Fibroblast of the aortic adventitia (primary cell): ENCODE measurements around the gene ACOT8. TPM values are rescaled to one million over a fixed set of nuclear protein-coding genes. Genes with fewer than 3 reads are reported as not detected.

Source experiments
- DNase-seq: peaks from one replicate; pipeline ENCODE4 v3.0.0-alpha.2; 2010; ENCODE audit warnings: low read depth
- H3K4me3 ChIP-seq: 2 replicates; pipeline ENCODE4 v1.5.1; 2011; ENCODE audit warnings: low read depth, mild to moderate bottlenecking, control low read depth, low read length, moderate library complexity
- total RNA-seq: library from RNA; depleted of rRNA; stranded (reverse); fragments of >200 nt; gene quantifications from 2 replicates; pipeline ENCODE4 v1.2.3, GENCODE V29; 2012; ENCODE audit warnings: low replicate concordance
- TF ChIP-seq, protein P1 (sequence below): IDR thresholded peaks from 2 replicates; pipeline ENCODE4 v1.5.1; 2011; ENCODE audit warnings: mild to moderate bottlenecking, low read length, control low read depth, inconsistent platforms; ENCODE audit not compliant: insufficient read depth

ACOT8 gene
- total RNA-seq, 1 donor = 25.8 TPM

DNA sequence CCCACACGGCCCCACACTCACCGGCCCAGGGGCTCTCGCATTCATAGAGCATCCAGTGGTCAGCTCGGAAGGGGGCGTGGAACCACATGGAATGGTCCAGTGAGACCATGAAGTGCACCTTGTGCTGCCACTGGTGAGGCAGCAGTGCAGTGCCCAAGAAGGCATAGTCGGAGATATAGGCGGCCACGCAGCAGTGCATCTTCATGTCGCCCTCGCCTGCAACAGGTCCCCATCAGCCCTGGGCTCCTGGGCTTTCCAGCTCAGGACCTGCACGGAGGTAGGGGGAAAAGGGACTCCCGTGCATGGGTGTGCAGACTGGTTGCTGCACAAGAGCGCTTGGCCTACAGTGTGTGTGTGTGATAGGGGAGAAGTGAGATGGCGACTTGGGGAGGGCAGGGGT is 13.7 kb downstream of the ACOT8 start:
- no peak overlapping the region for H3K4me3 ChIP-seq
- no peak for DNase-seq
- TF ChIP-seq, protein P1, sequence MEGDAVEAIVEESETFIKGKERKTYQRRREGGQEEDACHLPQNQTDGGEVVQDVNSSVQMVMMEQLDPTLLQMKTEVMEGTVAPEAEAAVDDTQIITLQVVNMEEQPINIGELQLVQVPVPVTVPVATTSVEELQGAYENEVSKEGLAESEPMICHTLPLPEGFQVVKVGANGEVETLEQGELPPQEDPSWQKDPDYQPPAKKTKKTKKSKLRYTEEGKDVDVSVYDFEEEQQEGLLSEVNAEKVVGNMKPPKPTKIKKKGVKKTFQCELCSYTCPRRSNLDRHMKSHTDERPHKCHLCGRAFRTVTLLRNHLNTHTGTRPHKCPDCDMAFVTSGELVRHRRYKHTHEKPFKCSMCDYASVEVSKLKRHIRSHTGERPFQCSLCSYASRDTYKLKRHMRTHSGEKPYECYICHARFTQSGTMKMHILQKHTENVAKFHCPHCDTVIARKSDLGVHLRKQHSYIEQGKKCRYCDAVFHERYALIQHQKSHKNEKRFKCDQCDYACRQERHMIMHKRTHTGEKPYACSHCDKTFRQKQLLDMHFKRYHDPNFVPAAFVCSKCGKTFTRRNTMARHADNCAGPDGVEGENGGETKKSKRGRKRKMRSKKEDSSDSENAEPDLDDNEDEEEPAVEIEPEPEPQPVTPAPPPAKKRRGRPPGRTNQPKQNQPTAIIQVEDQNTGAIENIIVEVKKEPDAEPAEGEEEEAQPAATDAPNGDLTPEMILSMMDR = no peak

DNA sequence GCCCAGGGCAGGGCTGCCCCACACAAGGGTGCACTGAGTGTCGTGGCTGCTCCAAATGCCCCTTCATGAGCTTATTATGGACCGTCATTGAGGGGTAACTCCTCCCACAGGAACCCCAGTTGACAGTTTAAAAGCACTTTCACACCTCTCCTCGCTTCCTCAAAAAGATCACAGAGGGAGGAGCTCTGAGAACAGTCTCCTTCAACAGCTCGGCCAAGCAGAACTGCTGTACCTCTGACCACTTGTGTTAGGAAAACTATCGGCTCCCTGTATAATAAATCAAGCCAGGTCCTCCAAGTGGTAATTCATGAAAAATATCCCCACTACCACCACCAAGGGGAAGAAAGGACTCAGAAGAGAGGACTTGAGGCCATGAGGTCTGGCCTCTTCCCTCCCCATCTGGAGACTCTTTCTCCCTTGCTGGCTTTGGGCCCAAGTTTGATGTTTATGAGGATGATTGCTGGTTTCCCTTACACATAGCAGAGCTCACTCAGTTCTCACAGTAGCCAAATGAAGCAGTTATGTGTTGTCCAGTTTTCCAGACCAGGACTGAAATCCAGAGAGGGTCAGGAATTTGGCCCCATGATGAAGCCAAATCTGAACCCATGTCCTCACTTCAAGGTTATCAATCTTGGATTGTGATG is 14.9 kb downstream of the ACOT8 start:
- no peak overlapping the region for H3K4me3 ChIP-seq
- peak; percentile 56 for DNase-seq
- TF ChIP-seq, protein P1 = no peak

DNA sequence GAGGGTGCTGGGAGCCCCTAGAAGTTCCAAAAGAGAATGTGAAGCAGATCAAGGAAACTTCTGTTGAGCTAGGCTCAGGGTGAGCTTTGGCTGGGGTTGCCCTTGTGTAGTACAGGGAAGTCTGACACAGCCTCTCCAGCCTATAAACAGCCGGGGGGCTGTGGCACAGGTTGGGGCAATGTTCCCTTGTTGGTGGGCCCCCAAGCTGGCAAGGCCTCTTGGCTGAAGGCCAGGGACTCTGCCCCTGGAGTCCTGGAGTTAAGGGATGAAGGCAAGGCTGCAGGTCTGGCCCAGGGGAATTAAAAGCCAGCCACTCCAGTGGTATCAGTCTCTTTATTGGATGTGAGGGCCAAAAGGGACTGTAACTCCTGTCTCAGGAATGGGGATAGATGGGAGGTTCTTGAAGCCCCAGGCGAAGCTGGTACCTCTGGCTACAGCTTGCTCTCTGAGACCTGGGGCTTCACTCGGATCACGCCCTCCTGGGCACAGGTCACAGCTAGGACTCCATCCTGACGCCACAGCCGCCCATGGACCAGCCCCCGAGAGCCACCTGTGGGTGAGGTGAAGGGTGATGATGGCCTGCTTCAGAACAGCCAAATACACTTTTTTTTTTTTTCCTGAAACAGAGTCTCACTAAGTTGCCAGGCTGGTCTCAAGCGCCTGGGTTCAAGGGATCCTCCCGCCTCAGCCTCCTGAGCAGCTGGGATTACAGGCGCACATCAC is 15.6 kb downstream of the ACOT8 start:
- TF ChIP-seq, protein P1 = no peak
- DNase-seq = no peak
- H3K4me3 ChIP-seq = no peak overlapping the region

DNA sequence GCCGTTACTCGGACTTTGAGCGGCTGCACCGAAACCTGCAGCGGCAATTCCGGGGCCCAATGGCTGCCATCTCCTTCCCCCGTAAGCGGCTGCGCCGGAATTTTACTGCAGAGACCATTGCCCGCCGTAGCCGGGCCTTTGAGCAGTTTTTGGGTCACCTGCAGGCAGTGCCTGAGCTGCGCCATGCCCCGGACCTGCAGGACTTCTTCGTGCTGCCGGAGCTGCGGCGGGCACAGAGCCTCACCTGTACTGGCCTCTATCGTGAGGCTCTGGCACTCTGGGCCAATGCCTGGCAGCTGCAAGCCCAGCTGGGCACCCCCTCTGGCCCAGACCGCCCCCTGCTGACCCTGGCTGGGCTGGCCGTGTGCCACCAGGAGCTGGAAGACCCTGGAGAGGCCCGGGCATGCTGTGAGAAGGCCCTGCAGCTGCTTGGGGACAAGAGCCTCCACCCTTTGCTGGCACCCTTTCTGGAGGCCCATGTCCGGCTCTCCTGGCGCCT is 16.4 kb downstream of the ACOT8 start:
- H3K4me3 ChIP-seq = no peak overlapping the region
- DNase-seq = no peak
- TF ChIP-seq, protein P1 = no peak

DNA sequence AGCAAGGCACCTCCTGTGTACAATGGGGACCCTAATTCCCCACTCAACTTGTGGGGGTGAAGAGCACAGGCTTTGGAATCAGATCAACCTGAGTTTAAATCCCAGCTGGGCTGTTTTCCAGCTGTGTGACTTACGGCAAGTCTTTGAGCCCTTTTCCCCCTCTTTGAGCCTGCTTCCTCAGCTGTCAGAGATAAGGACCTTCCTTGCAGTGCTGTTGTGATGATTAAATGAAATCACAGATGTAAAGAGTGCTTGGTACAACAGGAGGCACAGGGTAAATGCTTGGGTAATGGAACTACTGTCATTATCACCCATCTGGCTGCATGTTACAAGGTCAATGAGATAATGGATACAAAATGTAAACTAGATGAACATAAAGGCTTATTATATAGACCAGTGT is 20.4 kb downstream of the ACOT8 start:
- DNase-seq = peak; percentile 70
- TF ChIP-seq, protein P1 = no peak

DNA sequence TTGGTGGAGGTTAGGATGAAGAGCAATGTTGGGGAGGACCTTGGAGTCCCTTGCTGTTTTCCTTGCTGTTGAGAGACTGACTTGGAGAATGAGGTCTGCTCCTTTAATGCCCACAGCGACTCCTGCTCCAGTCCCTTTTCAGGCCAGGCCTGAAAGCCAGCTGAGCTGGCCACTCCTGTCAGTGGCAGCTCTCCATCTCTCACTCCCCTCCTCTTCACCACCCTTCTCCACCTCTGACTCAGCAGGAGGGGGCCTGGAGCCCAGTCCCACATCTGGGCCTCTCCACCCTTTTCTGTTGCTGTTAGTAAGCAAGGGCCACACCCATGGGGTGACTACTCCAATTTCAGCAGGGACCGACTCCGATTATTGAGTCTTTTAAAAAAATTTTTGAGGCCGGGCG is 21.4 kb downstream of the ACOT8 start:
- TF ChIP-seq, protein P1 = no peak
- H3K4me3 ChIP-seq = peak overlapping the region; percentile 90
- DNase-seq = peak; percentile 92

More for the DNA sequence above, 20.4 kb downstream of the ACOT8 start:
- H3K4me3 ChIP-seq = peak overlapping the region; percentile 52
